Adrenal gland (tissue), 5 donors: ENCODE measurements around the gene CCDC167.

Experiments used
- CTCF ChIP-seq, 6 experiments: fragments of 450-650 bp in 4 of 6; fragments of 200-600 bp in 2 of 6; sonication (generic) in 1 of 6; IDR thresholded peaks; 1 replicate in 5 of 6; 2 replicates in 1 of 6; pipeline versions ENCODE4 v1.5.1 to v1.8.0; 2016 to 2021; ENCODE audit warnings: antibody characterized with exemption in 6 of 6, mild to moderate bottlenecking in 2 of 6, moderate library complexity in 1 of 6
- POLR2A ChIP-seq, 2 donors: fragments of 450-650 bp; IDR thresholded peaks; one replicate each; pipeline ENCODE4 v1.6.1; 2017; ENCODE audit warnings: antibody characterized with exemption in 2 of 2, mild to moderate bottlenecking in 2 of 2, moderate library complexity in 1 of 2
- donor health status: DM: no; HTN: no; CAD: no.

- no peak for TF ChIP-seq POLR2A (IDR thresholded peaks at IDR 0.05)
- TF ChIP-seq CTCF (IDR thresholded peaks at IDR 0.05), result no peak
Observed at GRCh38 chr6:37441651-37442050, 58.0 kb downstream of the CCDC167 start.
